COLO668 (cell line): ENCODE measurements around the gene KATNAL2.

Source experiments
- DNase-seq: peaks from one replicate; lab custom pipeline; 2025; ENCODE audit not compliant: unreplicated experiment; lab: John Stamatoyannopoulos, UW

The KATNAL2 gene, protein sequence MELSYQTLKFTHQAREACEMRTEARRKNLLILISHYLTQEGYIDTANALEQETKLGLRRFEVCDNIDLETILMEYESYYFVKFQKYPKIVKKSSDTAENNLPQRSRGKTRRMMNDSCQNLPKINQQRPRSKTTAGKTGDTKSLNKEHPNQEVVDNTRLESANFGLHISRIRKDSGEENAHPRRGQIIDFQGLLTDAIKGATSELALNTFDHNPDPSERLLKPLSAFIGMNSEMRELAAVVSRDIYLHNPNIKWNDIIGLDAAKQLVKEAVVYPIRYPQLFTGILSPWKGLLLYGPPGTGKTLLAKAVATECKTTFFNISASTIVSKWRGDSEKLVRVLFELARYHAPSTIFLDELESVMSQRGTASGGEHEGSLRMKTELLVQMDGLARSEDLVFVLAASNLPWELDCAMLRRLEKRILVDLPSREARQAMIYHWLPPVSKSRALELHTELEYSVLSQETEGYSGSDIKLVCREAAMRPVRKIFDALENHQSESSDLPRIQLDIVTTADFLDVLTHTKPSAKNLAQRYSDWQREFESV

DNA sequence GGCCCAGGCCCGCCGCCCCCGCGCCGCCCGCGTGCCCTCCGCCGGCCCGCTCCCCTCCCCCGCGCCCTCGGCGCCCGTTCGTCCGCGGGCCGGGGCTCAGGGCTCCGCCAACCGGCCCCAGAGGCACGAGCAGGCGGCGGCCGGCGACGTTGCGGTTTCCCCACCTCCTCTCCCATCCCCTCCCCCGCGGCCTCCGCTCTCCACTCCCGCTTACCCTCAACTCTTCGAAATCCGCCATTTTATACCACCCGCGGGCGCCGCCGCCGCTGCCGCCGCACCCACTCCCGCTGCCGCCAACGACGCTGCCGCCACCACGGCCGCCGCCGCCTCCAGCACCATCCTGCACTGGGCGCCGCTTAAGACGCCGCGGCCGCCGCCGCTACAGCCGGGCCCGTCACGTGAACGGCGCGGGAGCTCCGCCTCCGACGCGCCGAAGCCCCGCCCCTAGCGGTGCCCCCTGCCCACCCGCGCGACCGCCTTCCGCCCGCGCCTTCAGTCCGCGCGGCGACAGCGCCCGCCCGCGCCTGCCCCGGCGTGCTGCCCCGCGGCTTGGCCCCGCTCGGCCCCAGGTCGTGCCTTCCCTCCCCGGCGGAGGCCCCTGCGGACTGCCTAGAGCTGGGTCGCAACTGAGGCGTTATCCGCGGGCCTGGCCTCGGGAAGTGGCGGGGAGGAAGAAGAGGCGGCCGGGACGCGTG lies at the start of gene KATNAL2, which contains the start of gene PIAS2:
TSS of gene KATNAL2 (plus strand) at position 495 of the 695 bp plus-strand sequence. CDS start 29,271 bp downstream, outside the sequence.
TSS of gene PIAS2 (minus strand) at position 400 of the 695 bp plus-strand sequence. CDS start at position 238, 162 bp downstream.
- DNase-seq: peak; percentile 94

DNA sequence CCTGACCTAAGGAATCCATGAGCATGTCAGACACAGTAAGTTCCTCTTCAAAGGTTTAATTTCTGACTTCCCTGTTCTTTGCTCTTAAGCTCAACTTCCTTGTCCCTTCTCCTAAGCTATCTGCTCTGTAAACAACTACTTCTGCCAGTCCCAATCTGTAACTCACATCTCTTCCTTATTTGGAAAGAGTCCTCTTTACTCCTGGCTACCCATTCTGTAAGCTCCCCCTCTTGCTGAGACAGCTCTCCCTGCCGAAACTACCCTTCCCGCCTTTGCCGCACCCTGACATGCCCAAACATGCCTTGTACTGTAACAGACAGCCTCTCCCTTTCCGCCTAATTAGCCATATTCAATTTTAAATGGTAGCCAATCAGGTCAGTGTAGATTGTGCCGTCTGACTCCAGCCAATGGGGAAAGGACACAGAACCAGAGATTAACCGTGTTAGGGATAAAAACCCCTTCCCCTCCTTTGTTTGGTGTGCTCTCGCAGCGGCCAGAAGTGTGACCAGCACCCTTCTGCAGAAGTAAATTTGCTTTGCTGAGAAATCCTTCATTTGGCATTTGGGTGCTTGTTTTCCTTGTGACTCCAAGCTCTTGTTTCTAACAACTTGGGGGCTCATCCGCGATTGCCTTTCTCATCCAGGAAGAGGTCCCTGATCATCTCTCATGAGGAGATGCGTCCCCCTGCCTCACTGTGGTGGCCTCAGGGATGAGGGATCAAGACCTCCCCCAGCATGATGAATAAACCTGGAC lies 49.1 kb upstream of the KATNAL2 start:
- DNase-seq: no peak

DNA sequence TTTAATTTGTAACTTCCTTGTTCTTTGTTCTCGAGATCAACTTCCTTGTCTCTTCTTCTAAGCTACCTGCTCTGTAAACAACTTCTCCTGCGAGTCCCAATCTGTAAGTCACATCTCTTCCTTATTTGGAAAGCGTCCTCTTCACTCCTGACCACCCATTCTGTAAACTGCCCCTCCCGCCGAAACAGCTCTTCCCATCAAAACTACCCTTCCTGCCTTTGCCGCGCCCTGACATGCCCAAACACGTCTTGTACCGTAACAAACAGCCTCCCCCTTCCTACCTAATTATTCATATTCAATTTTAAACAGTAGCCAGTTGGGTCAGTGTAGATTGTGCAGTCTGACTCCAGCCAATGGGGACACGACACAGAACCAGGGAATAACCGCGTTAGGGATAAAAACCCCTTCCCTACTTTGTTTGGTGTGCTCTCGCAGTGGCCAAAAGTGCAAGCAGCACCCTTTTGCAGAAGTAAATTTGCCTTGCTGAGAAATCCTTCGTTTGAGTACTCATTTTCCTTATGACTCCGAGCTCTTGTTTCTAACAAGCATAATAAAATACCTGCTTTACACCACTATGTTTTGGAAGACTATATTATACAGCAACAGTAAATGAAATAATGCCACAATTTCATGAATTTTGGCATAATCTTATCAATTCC lies 39.9 kb upstream of the KATNAL2 start:
- no peak for DNase-seq

DNA sequence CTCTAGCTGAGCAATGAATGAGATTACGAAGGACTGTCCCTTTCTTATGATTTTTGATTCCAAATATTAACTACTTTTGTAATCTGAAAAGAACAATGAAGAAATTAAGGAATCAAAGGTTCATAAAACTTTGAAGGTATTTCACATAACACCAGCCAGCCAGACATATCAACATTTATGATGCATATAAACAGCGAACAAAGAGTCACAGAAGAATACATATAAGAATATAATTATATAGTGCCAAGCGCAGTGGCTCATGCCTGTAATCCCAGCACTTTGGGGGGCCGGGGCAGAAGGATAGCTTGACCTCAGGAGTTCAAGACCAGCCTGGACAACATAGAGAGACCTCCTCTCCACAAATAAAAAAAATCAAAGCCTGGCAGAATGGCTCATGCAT lies 34.2 kb upstream of the KATNAL2 start:
- DNase-seq: no peak

DNA sequence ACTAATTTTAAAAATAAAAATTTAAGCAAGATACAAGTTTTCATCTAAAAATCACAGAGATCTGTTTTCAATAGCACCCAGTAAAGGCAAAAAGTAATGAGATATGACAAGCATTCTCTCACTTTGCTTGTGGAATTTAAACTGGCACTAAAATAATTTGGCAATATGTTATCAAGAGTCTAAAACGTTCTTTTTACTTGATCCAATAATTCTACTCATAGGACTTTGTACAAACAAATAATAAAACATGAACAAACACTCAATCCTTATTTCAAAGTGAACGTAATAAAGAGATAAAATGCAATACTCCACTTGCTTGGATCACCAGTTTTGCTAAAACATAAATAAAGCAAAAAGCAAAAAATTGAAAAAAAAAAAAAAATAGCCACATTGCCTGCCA lies 30.5 kb upstream of the KATNAL2 start:
- DNase-seq: no peak

DNA sequence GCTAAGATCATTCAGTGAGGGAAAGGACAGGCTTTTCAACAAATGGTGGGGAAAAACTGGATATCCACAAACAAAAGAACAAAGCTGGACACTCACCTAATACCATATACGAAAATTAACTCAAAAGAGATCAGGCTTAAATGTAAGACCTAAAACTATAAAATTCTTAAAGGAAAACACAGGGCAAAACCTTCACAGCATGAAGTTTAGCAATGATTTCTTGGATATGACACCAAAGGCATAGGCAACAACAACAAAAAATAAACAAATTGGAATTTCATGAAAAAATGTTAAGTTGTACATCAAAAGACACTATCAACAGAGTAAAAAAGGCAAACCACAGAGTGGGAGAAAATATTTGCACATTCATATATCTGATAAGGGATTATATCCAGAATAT lies 28.4 kb upstream of the KATNAL2 start:
- no peak for DNase-seq

DNA sequence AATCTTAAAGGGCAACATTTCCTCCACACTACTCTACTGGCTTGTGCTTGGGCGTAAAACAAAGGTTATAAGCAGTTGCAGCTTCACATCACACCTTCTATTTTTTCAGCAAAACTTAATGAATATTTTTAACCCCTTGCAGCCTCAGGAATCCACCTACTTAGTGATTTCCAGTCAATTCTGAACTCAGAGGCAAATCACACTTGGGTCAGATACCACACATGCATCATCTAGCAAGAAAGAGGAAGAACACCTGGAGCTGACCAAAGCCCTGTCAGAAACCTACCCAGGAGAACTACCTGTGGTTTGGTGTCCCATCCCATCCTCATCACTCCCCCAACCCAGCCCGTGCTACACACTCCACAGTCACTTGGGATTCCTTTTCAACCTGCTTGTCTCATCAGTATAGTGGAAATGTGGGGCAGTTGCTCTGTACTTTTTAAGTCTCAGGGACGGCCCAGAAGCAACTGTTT lies 25.6 kb upstream of the KATNAL2 start:
- no peak for DNase-seq

DNA sequence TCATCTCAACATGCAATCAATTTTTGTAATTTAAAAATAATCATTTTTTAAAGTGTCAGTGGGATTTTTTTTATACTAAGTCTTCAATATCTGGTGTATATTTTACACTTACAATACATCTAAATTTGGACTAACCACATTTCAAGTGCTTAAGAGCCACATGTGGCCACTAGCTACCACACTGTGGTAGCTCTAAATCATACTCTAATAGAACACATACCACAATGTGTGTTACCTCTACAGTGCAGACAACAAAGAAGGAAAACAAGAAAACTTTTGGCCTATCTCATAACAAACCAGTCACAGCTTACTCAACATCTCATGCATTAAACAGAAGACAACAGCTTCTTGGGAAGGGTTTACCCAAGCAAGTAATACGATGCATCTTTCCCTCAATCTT lies 24.6 kb upstream of the KATNAL2 start:
- DNase-seq: no peak

DNA sequence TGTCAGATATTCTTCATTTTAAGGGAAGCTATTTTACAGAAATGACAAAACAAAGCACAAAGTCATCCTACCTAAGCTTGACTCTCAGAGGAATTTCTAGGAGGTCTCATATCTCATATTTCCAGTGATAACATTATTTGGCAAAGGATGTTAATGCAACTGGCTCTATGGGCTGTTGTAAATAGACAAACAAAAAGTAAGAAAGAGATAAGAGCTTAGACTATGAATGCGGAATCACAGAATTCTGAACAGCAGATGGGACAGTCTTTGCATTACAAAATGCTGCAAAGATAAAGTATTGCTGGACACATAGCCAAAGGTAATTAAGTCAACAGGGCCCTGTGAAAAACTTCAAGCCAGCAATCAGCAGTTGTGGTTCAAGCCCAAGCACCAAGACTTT lies 24.0 kb upstream of the KATNAL2 start:
- no peak for DNase-seq

DNA sequence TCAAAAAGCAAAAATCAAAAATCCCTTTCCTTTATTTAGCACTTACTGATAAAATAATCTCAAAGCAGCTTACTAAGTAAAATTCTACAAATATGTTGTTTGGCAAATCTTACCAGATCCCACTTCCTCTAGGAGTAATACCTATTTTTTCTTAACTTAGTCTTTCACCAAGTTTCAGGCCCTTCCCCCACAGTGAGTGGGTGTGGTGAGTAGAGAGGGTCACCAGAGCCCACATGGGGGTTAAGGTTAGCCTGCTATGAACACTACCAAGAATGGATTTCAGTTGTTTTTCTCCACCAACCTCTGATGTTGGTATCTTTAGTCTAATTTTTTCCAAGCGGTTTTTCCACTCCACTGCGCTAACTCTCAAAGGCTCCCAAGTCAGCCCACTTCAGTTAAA lies 23.3 kb upstream of the KATNAL2 start:
- DNase-seq: no peak

DNA sequence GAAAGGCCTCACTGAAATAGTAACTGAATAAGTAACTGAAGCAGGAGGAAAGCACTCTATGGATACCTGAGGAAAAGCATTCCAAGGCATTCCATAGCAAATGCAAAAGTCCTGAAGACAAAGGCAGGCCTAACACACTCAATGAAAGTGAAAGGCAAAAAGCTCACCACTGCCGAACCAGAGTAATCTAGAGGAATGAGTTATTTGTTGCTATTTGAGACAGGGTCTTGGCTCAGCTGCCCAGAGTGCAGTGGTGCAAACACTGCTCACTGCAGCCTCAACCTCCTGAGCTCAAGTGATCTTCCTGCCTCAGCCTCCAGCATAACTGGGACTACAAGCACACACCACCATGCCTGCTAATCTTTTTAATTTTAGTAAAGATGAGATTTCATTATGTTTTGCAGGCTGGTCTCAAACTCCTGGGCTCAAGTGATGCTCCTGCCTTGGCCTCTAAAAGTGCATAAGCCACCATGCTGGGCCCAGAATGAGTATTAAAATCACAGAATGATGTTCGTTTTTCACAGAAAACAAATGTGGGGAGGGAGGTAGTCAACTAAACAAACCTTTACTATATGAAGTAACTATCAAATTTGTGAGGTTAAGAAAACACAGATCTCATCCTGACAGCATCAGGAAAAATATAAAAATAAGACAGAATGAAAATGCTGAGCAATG lies 18.0 kb upstream of the KATNAL2 start:
- no peak for DNase-seq

DNA sequence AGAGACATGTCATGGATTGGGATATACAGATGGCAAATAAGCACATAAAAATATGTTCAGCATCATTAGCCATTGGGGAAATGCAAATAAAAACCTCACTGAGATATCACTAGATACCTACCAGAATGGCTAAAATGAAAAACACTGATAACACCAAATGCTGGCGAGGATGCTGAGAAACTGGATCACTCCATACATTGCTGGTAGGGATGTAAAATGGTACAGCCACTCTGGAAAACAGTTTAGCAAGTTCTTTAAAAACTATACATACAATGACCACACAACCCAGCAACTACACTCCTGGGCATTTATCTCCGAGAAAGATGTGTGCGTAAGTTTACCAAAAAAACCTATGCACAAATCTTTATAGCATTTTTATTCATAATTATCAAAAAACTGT lies 14.0 kb upstream of the KATNAL2 start:
- no peak for DNase-seq

DNA sequence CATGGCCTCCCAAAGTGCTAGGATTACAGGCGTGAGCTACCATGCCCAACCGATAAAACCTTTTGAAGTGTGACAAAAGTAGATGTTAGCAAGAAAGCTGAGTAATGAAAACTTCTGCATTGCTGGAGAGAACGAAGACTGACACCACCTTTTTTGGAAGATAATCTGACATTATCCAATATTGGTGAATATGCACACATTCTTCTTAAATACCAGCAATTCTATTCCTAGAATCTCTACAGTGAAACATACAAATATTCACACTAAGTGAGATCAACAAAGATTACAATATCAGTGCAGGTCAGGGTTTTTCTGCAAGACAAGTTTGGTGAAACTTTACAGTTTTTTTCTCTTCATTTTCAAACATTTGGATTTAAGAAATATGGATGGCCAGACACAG lies 7.9 kb upstream of the KATNAL2 start:
- DNase-seq: no peak

DNA sequence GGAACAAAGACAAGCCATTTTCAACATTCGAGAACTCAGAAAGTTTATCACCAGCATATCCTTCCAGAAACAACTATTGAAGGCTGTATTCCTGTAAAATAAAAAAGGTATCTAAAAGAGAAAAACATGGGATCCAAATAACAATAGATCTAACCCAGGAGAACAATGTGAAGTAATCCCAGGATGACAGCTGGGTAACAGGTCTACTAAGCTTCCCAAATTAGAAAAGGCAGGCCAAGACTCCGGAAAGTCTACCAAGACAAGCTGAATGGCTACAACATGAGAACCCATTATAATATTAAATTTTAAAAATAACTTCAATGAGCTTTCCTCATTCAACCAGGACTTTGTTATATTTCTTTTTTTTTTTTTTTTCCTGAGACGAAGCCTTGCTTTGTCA lies 6.5 kb upstream of the KATNAL2 start:
- no peak for DNase-seq

DNA sequence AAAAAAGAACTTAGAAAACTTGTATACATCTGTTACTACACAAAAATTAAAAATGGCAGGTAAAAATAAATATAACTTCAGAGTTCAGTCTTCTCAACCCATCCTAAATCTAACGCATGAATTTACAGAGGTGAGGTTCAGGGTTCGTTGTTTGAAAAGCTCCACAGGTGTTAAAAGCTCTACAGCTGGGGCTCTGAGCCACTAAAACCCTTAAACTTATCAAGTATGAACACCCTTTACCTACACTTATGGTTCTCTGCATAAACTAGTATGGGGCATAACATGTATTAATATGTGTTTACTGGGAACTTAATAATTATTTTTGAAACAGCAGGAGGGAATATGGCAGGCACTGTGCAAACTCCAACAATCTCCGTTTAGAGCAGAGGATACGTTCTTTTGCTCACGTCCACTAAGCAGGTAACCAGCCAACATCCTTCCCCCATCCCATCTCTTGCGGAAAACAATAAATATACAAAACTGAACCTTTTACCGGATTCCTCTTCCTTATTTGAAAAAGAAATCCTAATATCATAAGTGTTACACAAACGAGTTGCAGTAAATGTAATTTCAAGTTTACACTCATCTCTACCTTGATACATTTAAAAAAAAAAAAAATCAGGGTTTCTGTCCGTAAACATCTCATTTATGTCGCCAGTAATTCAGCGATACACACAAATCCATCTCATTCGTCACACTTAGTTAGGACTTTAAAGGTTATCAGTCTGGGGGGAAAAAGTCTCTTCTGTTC lies 1.4 kb upstream of the KATNAL2 start:
- DNase-seq: no peak

DNA sequence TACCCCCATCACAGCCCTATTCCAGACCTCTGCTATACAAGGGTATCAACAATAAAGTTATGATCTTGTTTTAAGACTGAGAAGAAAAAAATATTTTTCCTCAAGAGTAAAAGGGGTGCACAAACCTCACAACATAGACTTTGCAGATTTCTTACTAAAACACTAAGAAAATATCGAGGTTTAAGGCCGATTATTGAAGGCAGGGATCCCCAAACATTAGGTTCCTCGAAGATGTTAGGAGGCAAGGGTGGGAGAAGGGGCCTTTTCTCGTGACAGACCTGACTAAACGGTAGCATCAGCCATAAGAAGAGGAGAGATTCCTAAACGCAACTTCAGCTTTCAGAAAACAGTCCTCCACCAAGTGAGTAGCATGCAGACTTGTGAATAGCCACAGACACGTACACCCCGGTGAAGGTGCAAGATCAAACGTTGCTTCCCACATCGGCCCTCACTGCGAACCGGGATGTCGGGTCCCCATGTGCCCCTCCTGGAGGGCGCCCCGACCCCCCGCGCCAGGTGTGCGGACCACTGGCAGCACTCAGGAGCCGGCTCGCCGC lies 773 bp upstream of the KATNAL2 start:
- DNase-seq: no peak

DNA sequence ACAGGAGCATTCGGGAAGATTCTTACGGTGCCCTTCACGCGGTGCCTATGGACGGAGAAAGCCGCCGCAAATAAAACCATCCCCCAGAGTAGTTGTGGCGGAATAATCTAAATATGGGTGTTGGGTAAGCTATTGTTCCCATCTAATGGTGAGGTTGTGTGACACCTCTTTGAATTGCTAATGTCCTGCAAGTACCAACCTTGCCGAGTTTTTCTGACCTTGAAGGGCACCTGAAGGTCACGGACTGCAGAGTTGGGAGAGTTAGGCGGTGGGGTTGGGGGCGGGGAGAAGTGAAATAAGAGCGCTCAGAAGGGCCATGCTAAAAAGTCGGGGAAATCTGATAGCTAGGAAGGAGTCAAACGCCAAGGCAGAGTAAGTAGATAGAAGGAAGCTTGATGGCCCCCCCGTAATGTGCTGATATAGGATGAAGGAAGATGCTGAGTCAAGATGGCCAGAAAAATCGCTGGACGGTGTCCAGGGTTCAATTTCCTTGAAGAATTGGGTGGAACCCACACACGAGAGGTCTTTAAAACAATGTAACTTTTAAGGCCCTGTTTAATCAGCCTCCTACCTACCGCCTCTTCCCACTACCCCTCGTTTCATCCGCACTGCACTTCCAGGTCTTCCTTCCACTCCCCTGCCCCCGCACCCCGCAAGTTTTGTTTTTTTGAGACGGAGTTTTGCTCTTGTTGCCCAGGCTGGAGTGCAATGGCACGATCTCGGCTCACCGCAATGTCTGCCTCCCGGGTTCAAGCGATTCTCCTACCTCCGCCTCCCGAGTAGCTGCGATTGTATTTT lies 600 bp downstream of the KATNAL2 start:
- DNase-seq: peak; percentile 36

DNA sequence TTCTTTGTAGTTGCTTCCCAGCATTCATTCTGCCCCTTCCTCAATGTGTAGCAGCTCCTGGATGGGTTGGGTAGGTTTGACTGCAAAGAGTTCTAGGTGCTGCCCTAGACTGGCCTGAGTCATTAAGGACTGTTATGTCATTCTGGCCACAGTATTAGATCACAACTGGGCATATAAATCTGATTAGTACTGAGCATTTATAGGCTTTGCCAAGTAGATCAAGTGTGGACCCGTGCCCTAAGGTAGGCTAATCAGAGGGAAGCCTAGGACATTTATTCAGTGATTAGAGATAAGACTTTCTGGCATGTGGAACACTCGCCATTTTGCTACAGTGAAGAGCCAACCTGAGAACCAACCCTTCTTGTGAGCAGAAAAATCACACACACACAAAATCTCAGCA lies 2.7 kb downstream of the KATNAL2 start:
- no peak for DNase-seq
